GM10266 (cell line): Measurements from ENCODE around the gene CFAP90.

Experiments
- DNase-seq: peaks from one replicate; pipeline ENCODE4 v3.0.0; 2012; ENCODE audit errors: extremely low spot score
- TF ChIP-seq, protein P1 (sequence below): IDR thresholded peaks from 2 replicates; pipeline ENCODE4 v1.5.1; 2012; ENCODE audit warnings: mild to moderate bottlenecking, low read depth; ENCODE audit not compliant: control insufficient read depth, insufficient read depth; ENCODE audit errors: missing control alignments

The CFAP90 gene

DNA sequence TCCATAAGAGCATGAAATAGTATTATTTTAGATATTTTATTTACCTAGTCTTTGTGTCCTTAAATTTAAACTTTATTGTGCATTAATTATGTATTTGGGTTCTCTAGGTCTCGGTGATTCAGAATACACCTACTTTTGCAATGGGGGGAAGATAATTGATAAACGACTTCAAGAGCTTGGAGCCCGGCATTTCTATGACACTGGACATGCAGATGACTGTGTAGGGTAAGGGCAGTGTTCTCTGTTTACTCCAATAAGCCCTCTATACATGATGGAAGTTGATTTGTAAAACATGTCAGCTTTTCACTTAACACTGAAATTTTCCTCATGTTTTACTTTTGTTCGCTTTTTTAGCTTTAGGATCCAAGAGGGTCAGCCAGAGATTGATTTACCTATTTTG lies 24.2 kb upstream of the CFAP90 start:
- no peak for DNase-seq
- TF ChIP-seq, protein P1, sequence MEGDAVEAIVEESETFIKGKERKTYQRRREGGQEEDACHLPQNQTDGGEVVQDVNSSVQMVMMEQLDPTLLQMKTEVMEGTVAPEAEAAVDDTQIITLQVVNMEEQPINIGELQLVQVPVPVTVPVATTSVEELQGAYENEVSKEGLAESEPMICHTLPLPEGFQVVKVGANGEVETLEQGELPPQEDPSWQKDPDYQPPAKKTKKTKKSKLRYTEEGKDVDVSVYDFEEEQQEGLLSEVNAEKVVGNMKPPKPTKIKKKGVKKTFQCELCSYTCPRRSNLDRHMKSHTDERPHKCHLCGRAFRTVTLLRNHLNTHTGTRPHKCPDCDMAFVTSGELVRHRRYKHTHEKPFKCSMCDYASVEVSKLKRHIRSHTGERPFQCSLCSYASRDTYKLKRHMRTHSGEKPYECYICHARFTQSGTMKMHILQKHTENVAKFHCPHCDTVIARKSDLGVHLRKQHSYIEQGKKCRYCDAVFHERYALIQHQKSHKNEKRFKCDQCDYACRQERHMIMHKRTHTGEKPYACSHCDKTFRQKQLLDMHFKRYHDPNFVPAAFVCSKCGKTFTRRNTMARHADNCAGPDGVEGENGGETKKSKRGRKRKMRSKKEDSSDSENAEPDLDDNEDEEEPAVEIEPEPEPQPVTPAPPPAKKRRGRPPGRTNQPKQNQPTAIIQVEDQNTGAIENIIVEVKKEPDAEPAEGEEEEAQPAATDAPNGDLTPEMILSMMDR: no peak

DNA sequence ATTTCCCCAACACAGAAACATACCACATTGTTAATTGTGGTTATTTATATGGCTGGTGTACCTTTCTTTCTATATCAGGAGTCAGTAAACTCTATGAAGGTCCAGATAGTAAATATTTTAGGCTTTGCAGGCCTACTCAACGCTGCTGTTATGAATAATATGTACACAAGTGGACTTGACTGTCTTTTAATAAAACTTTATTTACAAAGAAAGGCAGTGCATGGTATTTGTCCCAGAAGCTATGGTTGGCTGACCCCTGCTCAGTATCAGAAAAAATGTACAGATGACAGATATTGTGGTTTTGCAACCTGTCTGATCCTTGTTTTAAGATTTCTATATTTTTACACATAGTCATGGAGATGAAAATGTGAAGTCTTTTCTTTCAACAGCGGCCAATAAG lies 23.7 kb upstream of the CFAP90 start:
- no peak for DNase-seq
- TF ChIP-seq, protein P1: no peak

DNA sequence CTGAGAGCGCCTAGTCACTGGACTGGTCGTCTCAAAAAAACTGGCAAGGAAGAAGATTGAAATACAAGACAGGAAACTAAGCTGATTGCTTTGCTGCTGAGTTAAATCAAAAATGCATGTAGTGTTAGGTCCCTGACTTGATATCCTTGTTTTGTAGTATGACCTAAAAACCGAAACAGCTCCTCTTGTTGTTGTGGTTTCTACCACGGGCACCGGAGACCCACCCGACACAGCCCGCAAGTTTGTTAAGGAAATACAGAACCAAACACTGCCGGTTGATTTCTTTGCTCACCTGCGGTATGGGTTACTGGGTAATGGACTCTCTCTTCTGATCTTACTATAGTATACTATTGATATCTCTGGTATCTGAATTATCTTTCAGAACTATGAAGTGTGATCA lies 22.3 kb upstream of the CFAP90 start:
- TF ChIP-seq, protein P1: no peak
- no peak for DNase-seq

DNA sequence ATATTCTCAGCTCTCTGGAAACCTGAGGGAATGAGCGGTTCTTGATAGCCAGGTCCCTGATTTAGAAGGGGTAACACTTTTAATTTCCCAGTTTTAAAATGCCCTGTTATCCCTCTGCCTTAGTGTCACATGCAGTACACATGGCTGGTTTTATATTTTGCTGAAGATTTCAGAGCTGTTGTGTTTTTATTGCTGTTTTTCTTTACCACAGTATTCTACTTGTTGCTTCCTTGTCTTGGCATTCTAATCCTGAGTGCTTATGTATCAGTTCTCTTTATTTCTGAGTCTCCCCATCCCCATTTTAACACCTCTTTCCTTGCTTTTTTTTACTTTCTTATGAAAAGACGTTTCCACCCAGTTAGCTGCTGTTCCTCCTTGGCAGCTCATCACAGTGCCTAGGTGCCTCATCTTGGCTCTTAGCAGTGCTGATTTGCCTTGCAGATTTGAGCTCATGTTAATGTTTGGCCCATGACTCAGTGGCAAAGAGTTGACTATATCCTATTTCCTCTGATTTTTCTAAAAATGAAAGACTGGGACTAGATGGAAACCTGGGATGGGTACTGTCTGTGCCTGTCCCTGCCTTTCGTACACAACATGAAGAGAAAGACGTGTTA lies 21.7 kb upstream of the CFAP90 start:
- TF ChIP-seq, protein P1: no peak
- no peak for DNase-seq

DNA sequence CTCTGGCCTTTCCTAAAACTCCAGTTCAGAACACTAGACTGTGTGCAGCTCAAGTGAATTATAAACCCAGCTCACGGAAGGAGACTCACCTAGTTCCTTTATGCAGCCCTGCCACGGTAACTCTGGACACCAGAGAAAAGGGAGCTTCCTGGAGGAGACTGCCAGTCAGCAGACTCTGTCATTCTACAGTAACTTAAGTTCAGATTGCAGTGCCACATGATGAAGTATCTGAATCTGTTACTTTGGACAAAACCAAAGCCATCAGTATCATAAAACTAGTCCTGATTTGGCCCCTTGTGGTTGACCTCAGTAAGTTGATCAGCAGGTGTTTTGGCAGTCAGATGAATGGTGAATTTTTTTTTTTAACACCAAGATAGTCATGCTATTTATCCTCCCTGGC lies 20.7 kb upstream of the CFAP90 start:
- DNase-seq: no peak
- TF ChIP-seq, protein P1: no peak

GRCh38 chr5:7869474-7870136 lies 18.7 kb upstream of the CFAP90 start:
- no peak for DNase-seq
- TF ChIP-seq, protein P1: no peak

DNA sequence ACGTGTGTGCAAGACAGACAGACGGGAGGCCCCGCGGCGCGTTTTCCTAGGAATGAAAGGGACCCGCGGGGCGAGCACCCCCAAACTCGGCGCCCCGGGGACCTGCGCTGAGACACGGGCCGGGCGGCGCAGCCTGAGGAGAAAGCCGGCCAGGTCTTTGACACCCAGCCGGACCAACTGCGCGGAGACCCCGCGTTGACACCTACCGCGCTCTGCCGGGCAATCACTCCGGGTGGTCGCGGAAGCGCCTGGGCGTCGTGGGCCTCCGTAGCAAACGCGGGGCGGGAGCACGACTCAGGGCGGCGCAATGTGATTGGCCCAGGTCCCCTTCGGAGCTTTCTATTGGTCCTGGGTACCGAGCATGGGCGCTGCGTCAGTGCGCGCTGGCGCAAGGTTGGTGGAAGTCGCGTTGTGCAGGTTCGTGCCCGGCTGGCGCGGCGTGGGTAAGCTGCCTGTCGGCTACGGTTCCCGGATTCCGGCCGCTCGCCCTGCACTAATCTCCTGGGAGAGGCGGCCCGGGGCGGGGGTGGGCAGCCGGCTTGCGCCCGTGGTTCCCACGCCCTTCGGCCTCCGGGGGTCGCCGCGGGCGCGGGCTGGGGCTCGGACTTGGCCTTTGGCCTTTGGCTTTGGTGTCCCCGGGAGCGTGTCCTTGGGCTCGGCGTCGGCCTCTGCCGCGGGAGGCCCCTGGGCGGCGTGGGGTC lies 18.0 kb upstream of the CFAP90 start, which contains the start of the genes FASTKD3 and MTRR:
Gene FASTKD3 (minus strand): TSS at position 259 of the 701 bp plus-strand sequence. CDS start 948 bp downstream, outside the sequence.
Gene MTRR (plus strand): TSS at position 376 of the 701 bp plus-strand sequence. CDS start 1,647 bp downstream, outside the sequence.
- peak; percentile 94 for DNase-seq
- TF ChIP-seq, protein P1: no peak
